Hepatocyte (in vitro differentiated cells): ENCODE data around the gene DCAF5. TPM values are rescaled to one million over a fixed set of nuclear protein-coding genes. Genes with fewer than 3 reads are reported as not detected.

Experiments
- DNase-seq: peaks from one replicate; pipeline ENCODE4 v3.0.0-alpha.2; 2016; ENCODE audit warnings: low spot score
- H2AFZ ChIP-seq: fragments of 200-600 bp; sonication (generic); 2 replicates; pipeline ENCODE4 v1.6.0; 2016; ENCODE audit warnings: antibody characterized with exemption, mild to moderate bottlenecking
- H3K27ac ChIP-seq: fragments of 200-600 bp; sonication (generic); 2 replicates; pipeline ENCODE4 v1.5.1; 2016; ENCODE audit warnings: mild to moderate bottlenecking
- H3K27me3 ChIP-seq: fragments of 200-600 bp; sonication (generic); 2 replicates; pipeline ENCODE4 v1.6.1; 2016
- H3K36me3 ChIP-seq: fragments of 200-600 bp; sonication (generic); replicated peaks from 2 replicates; pipeline ENCODE4 v1.5.1; 2016; ENCODE audit warnings: low read depth; ENCODE audit not compliant: insufficient read depth
- H3K4me1 ChIP-seq: fragments of 200-600 bp; sonication (generic); 2 replicates; pipeline ENCODE4 v1.5.1; 2016; ENCODE audit warnings: mild to moderate bottlenecking, moderate library complexity; ENCODE audit not compliant: insufficient read depth
- H3K4me2 ChIP-seq: fragments of 200-600 bp; sonication (generic); 2 replicates; pipeline ENCODE4 v1.6.0; 2016
- H3K4me3 ChIP-seq: fragments of 200-600 bp; sonication (generic); 2 replicates; pipeline ENCODE4 v1.5.1; 2016; ENCODE audit warnings: mild to moderate bottlenecking
- H3K79me2 ChIP-seq: fragments of 200-600 bp; sonication (generic); 2 replicates; pipeline ENCODE4 v1.6.0; 2017; ENCODE audit warnings: mild to moderate bottlenecking
- H3K9me2 ChIP-seq: fragments of 200-600 bp; sonication (generic); replicated peaks from 2 replicates; pipeline ENCODE4 v1.6.0; 2017; ENCODE audit warnings: mild to moderate bottlenecking; ENCODE audit not compliant: insufficient read depth
- H3K9me3 ChIP-seq: fragments of 200-600 bp; sonication (generic); 2 replicates; pipeline ENCODE4 v1.5.1; 2016; ENCODE audit warnings: low read depth, mild to moderate bottlenecking
- H4K20me1 ChIP-seq: fragments of 200-600 bp; sonication (generic); 2 replicates; pipeline ENCODE4 v1.6.0; 2016; ENCODE audit warnings: mild to moderate bottlenecking; ENCODE audit not compliant: insufficient read depth, poor library complexity, severe bottlenecking
- CTCF ChIP-seq: fragments of 200-600 bp; sonication (generic); IDR thresholded peaks from 2 replicates; pipeline ENCODE4 v1.5.1; 2016; ENCODE audit warnings: antibody characterized with exemption, mild to moderate bottlenecking; ENCODE audit not compliant: poor library complexity
- EZH2 ChIP-seq: fragments of 200-600 bp; sonication (generic); IDR thresholded peaks from 2 replicates; pipeline ENCODE4 v1.6.1; 2016; ENCODE audit warnings: antibody characterized with exemption, mild to moderate bottlenecking, borderline replicate concordance
- EZH2phosphoT487 ChIP-seq: fragments of 200-600 bp; sonication (generic); IDR thresholded peaks from one replicate; pipeline ENCODE4 v1.6.1; 2018; ENCODE audit warnings: antibody characterized with exemption, mild to moderate bottlenecking, low read depth, moderate library complexity; ENCODE audit not compliant: unreplicated experiment, severe bottlenecking
- WGBS: methylation state at CpG from one replicate; pipeline ENCODE4 v1.1.6; 2016; ENCODE audit warnings: low lambda C conversion rate; ENCODE audit errors: missing lambda C conversion rate; 5-methylcytosine and 5-hydroxymethylcytosine counted together
- polyA plus RNA-seq: library from polyadenylated mRNA; unstranded; fragments of >200 nt; fragmentation: Nextera tagmentation; extraction: Ambion mirVana; gene quantifications from 2 replicates; pipeline ENCODE4 v1.2.1, GENCODE V29; 2016
- total RNA-seq: library from RNA; depleted of rRNA; stranded (reverse); fragments of >200 nt; gene quantifications from 2 replicates; pipeline ENCODE4 v1.2.3, GENCODE V29; 2014

The DCAF5 gene
- total and polyA plus RNA-seq, 2 experiments from 2014 or later, result 34.4 to 47.6 TPM

- Histone ChIP-seq H3K9me2 (no peaks in the 10 kb centered on the region), H3K9me3 (no peaks in the 10 kb centered on the region), H3K4me1 (no peaks in the 10 kb centered on the region), H3K79me2 (peaks cover 28% of the 10 kb centered on the region), H3K27me3 (no peaks in the 10 kb centered on the region), H2AFZ (no peak overlapping the region), H3K36me3 (no peaks in the 10 kb centered on the region), H4K20me1 (peaks cover 15% of the 10 kb centered on the region), H3K4me2 (no peak overlapping the region), H3K27ac (no peak overlapping the region), H3K4me3 (no peak overlapping the region)
- WGBS, result 92% methylated on average over 3 of the region's 3 CpGs
- TF ChIP-seq CTCF (no peak), EZH2 (no peak), EZH2phosphoT487 (no peak)
- no peak for DNase-seq
Measured at GRCh38 chr14:69115407-69116185, 37.3 kb downstream of the DCAF5 start.

- no peaks in the 10 kb centered on the region for H3K36me3 ChIP-seq
- H3K9me2 ChIP-seq, result no peaks in the 10 kb centered on the region
- no peak for DNase-seq
- H4K20me1 ChIP-seq, result peaks cover 9% of the 10 kb centered on the region
- 87% methylated on average over 2 of the region's 2 CpGs for WGBS
- H3K27ac ChIP-seq, result no peak overlapping the region
- no peaks in the 10 kb centered on the region for H3K4me1 ChIP-seq
- H3K9me3 ChIP-seq, result no peaks in the 10 kb centered on the region
- no peak overlapping the region for H3K4me3 ChIP-seq
- peaks cover 21% of the 10 kb centered on the region for H3K79me2 ChIP-seq
- no peak overlapping the region for H3K4me2 ChIP-seq
- no peak overlapping the region for H2AFZ ChIP-seq
- no peaks in the 10 kb centered on the region for H3K27me3 ChIP-seq
- TF ChIP-seq EZH2 (no peak), CTCF (no peak), EZH2phosphoT487 (no peak)
Measured at GRCh38 chr14:69114763-69115162, 38.2 kb downstream of the DCAF5 start.

DNA sequence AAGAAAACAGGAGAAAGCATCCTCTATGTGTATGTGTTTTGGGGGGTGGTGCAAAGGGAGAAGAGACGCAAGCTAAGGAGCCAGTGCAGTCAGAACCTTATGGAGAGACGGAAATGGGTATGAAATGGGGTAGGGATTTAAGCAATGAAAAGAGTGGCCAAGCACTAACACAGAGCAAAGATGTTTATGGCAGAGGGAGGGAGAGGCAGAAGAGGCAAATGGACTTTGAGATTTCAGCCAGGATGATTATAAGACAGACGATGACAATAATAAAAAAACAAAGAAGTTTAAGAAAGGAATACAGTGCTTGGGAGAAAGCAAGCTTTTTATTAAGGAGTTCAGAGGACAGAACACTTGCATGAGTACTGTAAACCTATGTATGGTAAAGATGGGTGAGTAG lies 44.6 kb downstream of the DCAF5 start:
- H3K4me2 ChIP-seq, result no peak overlapping the region
- TF ChIP-seq EZH2, result no peak
- no peak for TF ChIP-seq CTCF
- no peak for TF ChIP-seq EZH2phosphoT487
- H4K20me1 ChIP-seq, result no peaks in the 10 kb centered on the region
- H3K27me3 ChIP-seq, result no peaks in the 10 kb centered on the region
- no peaks in the 10 kb centered on the region for H3K9me3 ChIP-seq
- 92% methylated on average over 3 of the region's 3 CpGs for WGBS
- H3K36me3 ChIP-seq, result no peaks in the 10 kb centered on the region
- no peaks in the 10 kb centered on the region for H3K9me2 ChIP-seq
- H3K27ac ChIP-seq, result no peak overlapping the region
- no peak for DNase-seq
- no peak overlapping the region for H3K4me3 ChIP-seq
- peaks cover 5% of the 10 kb centered on the region for H3K79me2 ChIP-seq
- no peak overlapping the region for H2AFZ ChIP-seq
- H3K4me1 ChIP-seq, result no peaks in the 10 kb centered on the region
